Adrenal gland (tissue), 5 donors: ENCODE data around the gene SPATA31C1.

Experiments used
- POLR2A ChIP-seq, 2 donors: fragments of 450-650 bp; IDR thresholded peaks; one replicate each; pipeline ENCODE4 v1.6.1; 2017; ENCODE audit warnings: antibody characterized with exemption in 2 of 2, mild to moderate bottlenecking in 2 of 2, moderate library complexity in 1 of 2
- TF ChIP-seq, protein P1 (sequence below), 6 experiments: fragments of 450-650 bp in 4 of 6; fragments of 200-600 bp in 2 of 6; sonication (generic) in 1 of 6; IDR thresholded peaks; 1 replicate in 5 of 6; 2 replicates in 1 of 6; pipeline versions ENCODE4 v1.5.1 to v1.8.0; 2016 to 2021; ENCODE audit warnings: antibody characterized with exemption in 6 of 6, mild to moderate bottlenecking in 2 of 6, moderate library complexity in 1 of 6
- donor health status: DM: no; HTN: no; CAD: no.

DNA sequence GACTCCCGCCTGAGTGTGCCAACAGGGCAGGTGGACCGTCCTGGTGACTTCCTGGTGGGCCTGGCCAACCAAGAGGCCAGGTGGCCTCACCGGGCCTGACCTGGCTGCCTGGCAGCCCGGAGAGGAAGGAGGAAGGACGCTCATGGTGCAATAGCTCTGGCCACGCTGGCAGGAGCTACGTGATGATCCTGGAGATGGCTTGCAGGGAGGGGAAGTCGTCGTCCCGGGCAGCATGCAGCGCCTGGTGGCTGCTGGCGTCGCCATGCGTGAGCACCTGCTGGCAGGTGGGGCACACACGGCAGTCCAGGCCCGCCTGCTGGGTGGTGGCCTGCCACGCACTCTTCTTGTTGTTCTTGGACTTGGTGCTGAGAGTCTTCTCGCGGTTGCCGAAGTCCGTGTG is 26.3 kb downstream of the SPATA31C1 start:
- TF ChIP-seq, protein P1, sequence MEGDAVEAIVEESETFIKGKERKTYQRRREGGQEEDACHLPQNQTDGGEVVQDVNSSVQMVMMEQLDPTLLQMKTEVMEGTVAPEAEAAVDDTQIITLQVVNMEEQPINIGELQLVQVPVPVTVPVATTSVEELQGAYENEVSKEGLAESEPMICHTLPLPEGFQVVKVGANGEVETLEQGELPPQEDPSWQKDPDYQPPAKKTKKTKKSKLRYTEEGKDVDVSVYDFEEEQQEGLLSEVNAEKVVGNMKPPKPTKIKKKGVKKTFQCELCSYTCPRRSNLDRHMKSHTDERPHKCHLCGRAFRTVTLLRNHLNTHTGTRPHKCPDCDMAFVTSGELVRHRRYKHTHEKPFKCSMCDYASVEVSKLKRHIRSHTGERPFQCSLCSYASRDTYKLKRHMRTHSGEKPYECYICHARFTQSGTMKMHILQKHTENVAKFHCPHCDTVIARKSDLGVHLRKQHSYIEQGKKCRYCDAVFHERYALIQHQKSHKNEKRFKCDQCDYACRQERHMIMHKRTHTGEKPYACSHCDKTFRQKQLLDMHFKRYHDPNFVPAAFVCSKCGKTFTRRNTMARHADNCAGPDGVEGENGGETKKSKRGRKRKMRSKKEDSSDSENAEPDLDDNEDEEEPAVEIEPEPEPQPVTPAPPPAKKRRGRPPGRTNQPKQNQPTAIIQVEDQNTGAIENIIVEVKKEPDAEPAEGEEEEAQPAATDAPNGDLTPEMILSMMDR (IDR thresholded peaks at IDR 0.05): no peak
- TF ChIP-seq POLR2A (IDR thresholded peaks at IDR 0.05): no peak
